PC-9 (cell line): ENCODE results near the gene ACP6.

ENCODE experiments used
- EZH2 ChIP-seq: fragments of 200-600 bp; sonication (generic); IDR thresholded peaks from 2 replicates; pipeline ENCODE4 v1.8.0; 2017; ENCODE audit warnings: antibody characterized with exemption, low read depth
- TF ChIP-seq, protein P1 (sequence below): fragments of 200-600 bp; sonication (generic); conservative IDR thresholded peaks from 2 replicates; pipeline ENCODE4 v1.6.1; 2017; ENCODE audit warnings: mixed run types, antibody characterized with exemption, mild to moderate bottlenecking, moderate library complexity

DNA sequence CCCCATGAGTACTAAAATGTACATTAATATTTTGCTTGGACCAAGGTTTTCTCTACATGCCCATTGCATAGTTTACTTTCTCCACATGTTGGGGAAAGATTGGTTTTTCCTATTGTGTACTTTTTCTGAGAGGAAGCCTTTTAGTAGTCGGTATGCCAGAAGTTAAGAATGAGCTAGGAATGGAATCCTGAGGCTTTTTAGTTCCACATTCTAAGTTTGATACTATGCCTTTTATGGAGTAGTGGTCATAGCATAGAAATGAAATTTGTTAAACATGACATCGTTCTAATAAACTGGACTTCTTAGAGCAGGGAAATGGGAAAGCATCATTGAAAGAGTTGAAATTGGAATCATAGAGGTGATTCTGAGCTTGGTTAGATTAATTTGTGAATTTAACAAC lies 64.7 kb downstream of the ACP6 start:
- TF ChIP-seq, protein P1, sequence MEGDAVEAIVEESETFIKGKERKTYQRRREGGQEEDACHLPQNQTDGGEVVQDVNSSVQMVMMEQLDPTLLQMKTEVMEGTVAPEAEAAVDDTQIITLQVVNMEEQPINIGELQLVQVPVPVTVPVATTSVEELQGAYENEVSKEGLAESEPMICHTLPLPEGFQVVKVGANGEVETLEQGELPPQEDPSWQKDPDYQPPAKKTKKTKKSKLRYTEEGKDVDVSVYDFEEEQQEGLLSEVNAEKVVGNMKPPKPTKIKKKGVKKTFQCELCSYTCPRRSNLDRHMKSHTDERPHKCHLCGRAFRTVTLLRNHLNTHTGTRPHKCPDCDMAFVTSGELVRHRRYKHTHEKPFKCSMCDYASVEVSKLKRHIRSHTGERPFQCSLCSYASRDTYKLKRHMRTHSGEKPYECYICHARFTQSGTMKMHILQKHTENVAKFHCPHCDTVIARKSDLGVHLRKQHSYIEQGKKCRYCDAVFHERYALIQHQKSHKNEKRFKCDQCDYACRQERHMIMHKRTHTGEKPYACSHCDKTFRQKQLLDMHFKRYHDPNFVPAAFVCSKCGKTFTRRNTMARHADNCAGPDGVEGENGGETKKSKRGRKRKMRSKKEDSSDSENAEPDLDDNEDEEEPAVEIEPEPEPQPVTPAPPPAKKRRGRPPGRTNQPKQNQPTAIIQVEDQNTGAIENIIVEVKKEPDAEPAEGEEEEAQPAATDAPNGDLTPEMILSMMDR, result no peak
- TF ChIP-seq EZH2, result no peak
